HuH-7.5 (cell line): Measurements from ENCODE around the gene SH3RF3.

Experiments
- DNase-seq: peaks from one replicate; pipeline ENCODE4 v3.0.0; 2011; ENCODE audit warnings: low spot score

Gene SH3RF3

GRCh38 chr2:109353806-109354745, 225.1 kb downstream of the SH3RF3 start:
- no peak for DNase-seq

DNA sequence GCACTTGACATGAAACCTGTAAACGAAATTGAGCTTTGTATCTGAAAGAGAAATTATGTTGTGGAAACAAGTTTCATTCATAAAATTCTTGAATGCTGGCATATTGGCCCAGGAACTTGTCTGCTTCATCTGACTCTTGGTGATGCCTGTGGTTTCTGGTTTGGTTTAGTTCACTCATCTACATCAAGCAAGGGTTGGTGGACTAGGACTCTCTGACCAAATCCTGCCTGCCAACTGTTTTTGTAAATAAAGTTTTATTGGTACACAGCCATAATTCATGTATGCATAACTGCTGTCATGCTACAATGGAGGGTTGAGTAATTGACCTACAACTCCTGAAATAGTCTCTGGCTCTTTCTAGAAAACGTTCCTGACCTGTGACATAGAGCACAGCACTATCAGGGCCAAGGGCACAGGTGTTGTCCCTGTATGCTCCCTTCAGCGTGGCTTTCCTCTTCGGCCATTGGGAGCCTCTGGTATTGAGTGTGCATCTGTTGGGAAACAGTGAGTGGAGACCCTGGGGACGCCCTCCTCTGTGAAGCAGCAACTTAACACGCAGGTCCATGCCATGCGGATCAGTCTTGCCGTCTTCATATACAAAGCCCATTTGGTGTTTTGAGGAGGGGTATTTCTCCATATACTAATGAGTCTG, 226.3 kb downstream of the SH3RF3 start:
- DNase-seq: no peak

DNA sequence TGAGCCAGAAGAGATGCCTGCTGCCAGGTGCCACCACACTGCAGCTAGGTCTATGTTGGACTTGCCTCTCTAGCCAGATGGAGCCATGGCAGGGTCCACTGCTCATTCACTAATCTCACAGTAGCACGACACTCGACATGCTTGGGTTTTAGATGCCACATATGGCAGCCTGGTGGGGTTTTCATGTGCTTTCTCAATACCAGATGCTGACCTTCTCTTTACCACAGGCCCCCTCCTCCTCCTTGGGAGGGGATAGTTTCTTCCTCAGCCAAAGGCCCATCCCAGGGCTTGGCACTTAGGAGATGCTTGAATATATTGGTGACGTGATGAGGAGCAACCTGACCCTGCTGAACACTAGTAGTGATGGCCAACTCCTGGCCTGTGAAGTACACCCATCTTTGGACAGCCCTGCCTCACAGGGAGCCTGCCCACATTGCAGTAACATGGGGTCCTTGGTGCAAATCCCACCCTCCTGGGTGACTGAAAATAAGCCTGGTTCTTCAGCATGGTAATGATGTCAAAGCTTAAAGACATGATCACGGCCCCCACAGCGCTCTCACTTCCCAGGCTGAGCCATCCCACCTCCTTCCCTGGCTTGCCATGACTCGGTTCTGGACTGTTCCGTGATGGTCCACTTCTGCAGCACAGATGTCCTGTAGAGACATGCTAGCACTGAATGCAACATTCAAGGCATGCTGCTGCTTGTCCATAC, 227.5 kb downstream of the SH3RF3 start:
- DNase-seq: no peak

DNA sequence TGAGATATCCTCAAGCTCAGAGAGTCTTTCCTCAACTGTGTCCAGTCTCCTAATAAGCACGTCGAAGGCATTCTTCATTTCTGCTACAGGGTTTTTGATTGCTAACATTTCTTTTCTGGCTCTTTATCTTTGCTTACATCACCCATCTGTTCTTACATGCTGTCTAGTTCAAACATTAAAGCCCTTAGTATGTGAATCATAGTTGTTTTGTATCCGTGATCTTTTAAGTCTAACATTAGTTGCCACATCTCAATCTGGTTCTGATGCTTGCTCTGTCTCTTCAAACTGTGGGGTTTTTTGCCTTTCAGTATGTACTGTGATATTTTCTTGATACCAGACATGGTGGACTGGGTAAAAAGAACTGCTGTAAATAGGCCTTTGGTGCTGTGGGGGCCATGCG, 235.2 kb downstream of the SH3RF3 start:
- DNase-seq: no peak

GRCh38 chr2:109365131-109365530, 236.1 kb downstream of the SH3RF3 start:
- DNase-seq: no peak

- no peak for DNase-seq
Observed at GRCh38 chr2:109367683-109368082, 238.7 kb downstream of the SH3RF3 start.

DNA sequence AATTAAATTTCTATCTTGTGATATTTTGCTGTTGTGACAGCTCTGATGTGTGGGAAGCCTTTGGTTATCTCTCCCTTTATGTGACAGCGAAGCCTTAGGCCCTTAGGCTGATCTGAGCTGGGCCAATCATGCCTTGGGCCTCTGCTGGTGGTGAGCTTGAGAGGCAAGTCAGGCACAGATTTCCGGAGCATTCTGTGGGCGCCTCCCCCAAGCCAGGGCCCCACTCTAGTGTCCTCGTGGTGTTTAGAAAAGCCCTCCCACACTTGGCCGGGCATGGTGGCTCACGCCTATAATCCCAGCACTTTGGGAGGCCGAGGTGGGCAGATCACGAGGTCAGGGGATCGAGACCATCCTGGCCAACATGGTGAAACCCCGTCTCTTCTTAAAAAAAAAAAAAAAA, 239.8 kb downstream of the SH3RF3 start:
- no peak for DNase-seq

GRCh38 chr2:109369671-109370191, 240.7 kb downstream of the SH3RF3 start:
- no peak for DNase-seq

GRCh38 chr2:109370399-109371035, 241.5 kb downstream of the SH3RF3 start:
- DNase-seq: no peak

GRCh38 chr2:109371481-109372170, 242.6 kb downstream of the SH3RF3 start:
- DNase-seq: no peak

DNA sequence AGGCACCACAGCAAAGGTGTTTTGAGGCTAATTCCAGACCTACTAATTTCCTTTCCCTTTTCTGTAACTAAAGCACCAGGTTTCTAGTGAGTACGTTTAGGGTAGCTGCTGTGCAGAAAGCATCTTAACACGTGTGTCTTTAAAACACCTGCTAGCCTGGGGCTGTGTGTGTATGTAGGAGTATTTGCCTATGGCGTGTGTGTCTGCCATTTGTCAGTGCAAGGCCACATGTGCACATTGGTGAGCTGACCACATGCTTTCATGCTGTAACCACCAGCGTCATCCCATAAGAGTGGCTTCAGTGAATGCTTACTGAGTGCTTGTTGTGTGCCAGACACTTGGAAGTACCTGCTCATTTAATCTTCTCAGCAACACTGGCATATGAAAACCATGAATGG, 243.2 kb downstream of the SH3RF3 start:
- no peak for DNase-seq

DNA sequence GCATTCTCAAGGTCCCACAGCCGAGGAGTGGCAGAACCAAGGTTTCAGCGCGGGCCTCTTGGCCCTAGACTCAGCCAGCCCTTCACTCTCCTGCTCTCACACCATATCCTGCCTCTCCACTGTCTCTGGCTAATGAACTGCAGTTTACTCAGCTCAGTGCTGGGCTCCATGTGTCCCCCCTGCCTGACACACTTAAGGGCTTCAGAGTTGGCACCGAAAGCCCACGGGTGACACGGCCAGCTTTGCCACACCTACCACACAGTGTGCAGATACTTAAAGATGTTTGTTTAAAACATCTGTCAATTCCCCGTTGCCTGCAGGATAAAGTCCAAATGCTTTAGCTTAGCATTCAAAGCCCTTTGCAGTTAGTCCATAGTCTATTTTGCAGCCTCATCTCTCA, 243.6 kb downstream of the SH3RF3 start:
- no peak for DNase-seq

DNA sequence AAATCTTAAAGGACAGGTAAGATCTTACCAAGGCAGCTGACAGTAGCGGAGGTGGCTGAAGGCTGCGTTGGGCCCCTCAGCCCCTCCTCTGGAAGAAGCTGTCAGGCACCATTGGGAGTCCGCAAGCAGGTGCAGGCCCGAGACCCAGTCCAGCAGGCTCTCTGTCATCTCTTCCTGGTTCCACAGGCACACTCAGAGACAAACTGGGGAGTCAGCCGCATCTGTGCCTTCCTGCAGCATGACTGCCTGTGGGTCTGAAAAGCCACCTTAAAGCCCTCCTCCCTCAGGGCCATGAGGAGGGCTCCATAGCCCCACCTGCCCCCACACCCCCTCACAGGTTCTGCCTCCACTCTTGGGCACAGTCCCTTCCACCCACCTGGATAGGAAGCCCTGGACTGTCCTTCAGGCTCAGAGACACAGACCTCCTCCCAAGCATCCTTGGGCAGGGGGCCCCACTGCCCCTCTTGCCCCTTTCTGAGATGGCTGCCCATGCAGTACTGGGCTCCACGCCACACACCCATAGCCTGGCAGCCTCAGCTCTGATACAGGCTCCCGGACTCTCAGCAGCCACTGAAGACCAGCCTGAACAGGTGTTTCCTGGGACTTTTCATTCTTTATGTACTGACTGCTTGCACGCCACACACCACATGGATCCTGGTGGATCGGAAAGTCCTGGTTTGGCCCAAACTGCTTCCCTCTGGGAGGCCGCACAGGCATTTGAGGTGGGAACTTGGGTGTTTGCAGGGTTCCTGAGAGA, 245.0 kb downstream of the SH3RF3 start:
- DNase-seq: no peak

GRCh38 chr2:109374548-109375130, 245.6 kb downstream of the SH3RF3 start:
- DNase-seq: no peak

- no peak for DNase-seq
Observed at GRCh38 chr2:109375131-109375561, 246.1 kb downstream of the SH3RF3 start.

DNA sequence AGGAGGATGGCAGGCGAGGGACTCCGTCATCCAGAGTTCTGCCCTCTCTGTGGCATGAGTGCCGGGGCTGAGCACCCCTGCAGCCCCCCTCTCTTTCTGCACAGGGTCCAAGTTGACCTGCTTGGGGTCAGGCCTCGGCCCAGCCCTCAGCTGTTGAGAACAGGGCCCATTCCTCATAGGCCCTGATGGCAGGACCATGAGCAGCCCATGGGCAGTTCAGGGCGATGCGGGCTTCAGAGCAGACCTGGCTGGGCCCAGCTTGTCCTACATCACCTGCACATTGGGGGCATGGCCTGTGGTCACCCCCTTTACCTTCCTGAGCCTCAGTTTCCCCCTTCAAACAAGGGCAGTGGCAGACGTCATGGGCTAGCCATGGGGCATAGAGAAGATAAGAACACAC, 246.7 kb downstream of the SH3RF3 start:
- no peak for DNase-seq

DNA sequence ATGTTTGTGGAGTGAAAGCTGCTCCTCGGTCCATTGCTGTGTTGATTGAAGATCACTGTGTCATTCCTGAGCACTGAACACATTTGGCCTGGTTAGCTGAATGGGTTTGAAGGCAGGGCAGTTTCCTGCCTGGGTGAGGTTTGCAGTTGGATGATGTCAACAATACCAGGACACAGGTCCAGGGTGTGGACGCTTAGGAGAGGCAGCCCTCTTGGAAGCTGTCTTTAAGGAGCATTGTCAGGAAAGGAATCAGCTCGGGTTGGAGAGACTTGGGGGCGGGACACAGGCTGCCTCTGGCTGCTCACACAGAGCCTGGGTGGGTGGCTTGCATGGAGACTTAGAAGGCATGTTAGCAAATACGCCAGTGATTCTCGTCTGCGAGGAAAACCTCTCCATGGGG, 247.1 kb downstream of the SH3RF3 start:
- DNase-seq: no peak

- no peak for DNase-seq
Observed at GRCh38 chr2:109376796-109377495, 247.9 kb downstream of the SH3RF3 start.

DNA sequence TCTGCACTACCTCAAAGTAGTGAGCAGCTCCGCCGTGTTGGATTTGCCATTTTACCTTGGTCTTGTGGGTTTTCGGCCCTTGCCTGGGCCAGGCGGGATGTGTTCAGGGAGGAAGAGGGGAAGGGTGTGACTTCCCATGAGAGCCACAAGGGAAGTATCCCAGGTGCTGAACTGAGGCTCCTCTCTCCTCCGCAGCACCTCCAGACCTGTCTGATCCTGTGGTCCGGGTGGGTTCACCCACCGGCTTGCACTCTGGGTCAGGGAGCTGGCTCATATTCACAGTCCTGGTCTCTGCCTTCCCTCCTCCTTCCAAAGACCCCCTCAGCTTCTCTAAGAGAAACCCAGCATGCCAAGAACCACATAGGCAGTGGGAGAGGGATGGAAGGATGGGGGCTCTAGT, 249.0 kb downstream of the SH3RF3 start:
- DNase-seq: no peak

- no peak for DNase-seq
Observed at GRCh38 chr2:109378682-109379081, 249.7 kb downstream of the SH3RF3 start.
